ENCODE data around the gene BCL2L15.

Gene BCL2L15

GRCh38 chr1:113886417-113887401, 672 bp downstream of the BCL2L15 start:
- no peak for DNase-seq (ENCODE audit: low read depth)
- no peak for TF ChIP-seq CTCF (IDR thresholded peaks at IDR 0.05; ENCODE audit: control insufficient read depth, extremely low read depth, insufficient read depth)
- H3K4me3 ChIP-seq (ENCODE audit: low read depth, low read length): no peak overlapping the region

GRCh38 chr1:113881661-113882060, 5.7 kb downstream of the BCL2L15 start:
- no peak for TF ChIP-seq CTCF (IDR thresholded peaks at IDR 0.05; ENCODE audit: control insufficient read depth, extremely low read depth, insufficient read depth)
- DNase-seq (ENCODE audit: low read depth): no peak
- no peak overlapping the region for H3K4me3 ChIP-seq (ENCODE audit: low read depth, low read length)

- no peak for TF ChIP-seq CTCF (IDR thresholded peaks at IDR 0.05; ENCODE audit: control insufficient read depth, extremely low read depth, insufficient read depth)
- DNase-seq (ENCODE audit: low read depth): no peak
- no peak overlapping the region for H3K4me3 ChIP-seq (ENCODE audit: low read depth, low read length)
These were observed 7.7 kb downstream of the BCL2L15 start for GRCh38 chr1:113879739-113880038.

DNA sequence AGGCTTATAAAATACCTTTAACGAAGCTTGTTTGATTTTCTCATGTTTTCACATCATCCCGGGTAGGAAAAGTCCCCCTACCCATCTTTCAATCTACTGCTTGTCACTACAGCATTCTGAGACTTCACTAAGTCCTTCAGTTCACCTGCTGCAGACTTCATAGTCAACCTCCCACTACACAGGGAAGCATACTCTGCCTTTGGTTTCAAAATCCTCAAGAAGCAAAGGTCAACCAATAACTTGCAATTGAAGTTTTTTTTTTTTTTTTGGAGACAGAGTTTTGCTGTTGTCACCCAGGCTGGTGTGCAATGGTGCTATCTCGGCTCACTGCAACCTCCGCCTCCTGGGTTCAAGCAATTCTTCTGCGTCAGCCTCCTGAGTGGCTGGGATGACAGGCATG, 11.2 kb downstream of the BCL2L15 start:
- no peak for TF ChIP-seq CTCF (IDR thresholded peaks at IDR 0.05; ENCODE audit: control insufficient read depth, extremely low read depth, insufficient read depth)
- no peak for DNase-seq (ENCODE audit: low read depth)
- H3K4me3 ChIP-seq (ENCODE audit: low read depth, low read length): no peak overlapping the region

DNA sequence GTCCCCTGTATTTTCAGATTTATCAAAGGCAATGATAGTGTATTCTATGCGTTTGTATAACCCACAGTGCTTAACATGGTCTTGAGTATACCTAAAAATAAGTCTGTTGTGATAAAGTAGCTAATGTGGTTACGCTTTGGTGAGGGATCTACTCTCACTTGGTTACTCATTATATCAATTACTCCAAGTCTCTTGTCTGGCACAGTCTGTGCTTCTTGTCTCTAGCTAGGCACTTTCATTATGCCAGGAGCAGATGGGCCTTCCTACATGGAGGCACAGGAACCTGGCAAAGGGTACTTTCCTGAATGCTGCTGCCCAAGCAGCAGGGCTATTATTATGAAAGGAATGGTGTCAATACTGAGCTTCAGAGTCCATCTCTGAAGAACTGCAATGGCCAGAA, 11.7 kb downstream of the BCL2L15 start:
- no peak for DNase-seq (ENCODE audit: low read depth)
- no peak overlapping the region for H3K4me3 ChIP-seq (ENCODE audit: low read depth, low read length)
- TF ChIP-seq CTCF (IDR thresholded peaks at IDR 0.05; ENCODE audit: control insufficient read depth, extremely low read depth, insufficient read depth): no peak

GRCh38 chr1:113874012-113874879, 13.1 kb downstream of the BCL2L15 start:
- peak; percentile 38 for TF ChIP-seq CTCF (IDR thresholded peaks at IDR 0.05; ENCODE audit: control insufficient read depth, extremely low read depth, insufficient read depth)
- H3K4me3 ChIP-seq (ENCODE audit: low read depth, low read length): no peak overlapping the region
- DNase-seq (ENCODE audit: low read depth): no peak

All from LNCaP clone FGC (cell line).